ENCODE measurements around the gene EVL.

EVL gene

GRCh38 chr14:100077441-100077840 is 12.2 kb downstream of the EVL start:
- TF ChIP-seq ZNF274 (IDR thresholded peaks at IDR 0.05; ENCODE audit: low read depth, low read length): no peak
- H3K4me3 ChIP-seq (ENCODE audit: low read length): no peak overlapping the region

GRCh38 chr14:100078216-100078803 is 13.1 kb downstream of the EVL start:
- no peak for TF ChIP-seq ZNF274 (IDR thresholded peaks at IDR 0.05; ENCODE audit: low read depth, low read length)
- H3K4me3 ChIP-seq (ENCODE audit: low read length): no peak overlapping the region; the same call in 1 of the 2 replicates

GRCh38 chr14:100078997-100079725 is 13.9 kb downstream of the EVL start:
- H3K4me3 ChIP-seq (ENCODE audit: low read length): no peak overlapping the region; the same call in 1 of the 2 replicates
- no peak for TF ChIP-seq ZNF274 (IDR thresholded peaks at IDR 0.05; ENCODE audit: low read depth, low read length)

- TF ChIP-seq ZNF274 (IDR thresholded peaks at IDR 0.05; ENCODE audit: low read depth, low read length): no peak
- no peak overlapping the region for H3K4me3 ChIP-seq (ENCODE audit: low read length)
Observed at GRCh38 chr14:100079726-100080005, 14.4 kb downstream of the EVL start.

DNA sequence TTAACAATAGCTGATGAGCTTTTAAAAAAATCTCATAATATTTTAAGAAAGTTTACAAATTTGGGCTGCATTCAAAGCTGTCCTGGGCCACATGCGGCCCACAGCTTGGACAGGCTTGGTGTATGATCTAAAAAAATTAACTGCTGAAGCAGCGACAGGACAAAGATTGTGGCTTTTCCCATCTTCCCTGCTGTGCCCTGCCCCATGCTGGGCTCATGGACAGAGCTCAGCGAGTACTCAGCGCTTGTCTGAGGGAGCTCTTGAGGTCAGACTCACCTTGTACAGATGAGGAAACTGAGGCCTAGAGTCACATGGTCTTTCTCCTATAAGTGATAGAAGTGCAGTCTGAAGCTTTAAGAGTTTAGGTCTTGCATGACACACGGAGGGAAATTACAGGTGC is 15.0 kb downstream of the EVL start:
- no peak overlapping the region for H3K4me3 ChIP-seq (ENCODE audit: low read length)
- TF ChIP-seq ZNF274 (IDR thresholded peaks at IDR 0.05; ENCODE audit: low read depth, low read length): no peak

DNA sequence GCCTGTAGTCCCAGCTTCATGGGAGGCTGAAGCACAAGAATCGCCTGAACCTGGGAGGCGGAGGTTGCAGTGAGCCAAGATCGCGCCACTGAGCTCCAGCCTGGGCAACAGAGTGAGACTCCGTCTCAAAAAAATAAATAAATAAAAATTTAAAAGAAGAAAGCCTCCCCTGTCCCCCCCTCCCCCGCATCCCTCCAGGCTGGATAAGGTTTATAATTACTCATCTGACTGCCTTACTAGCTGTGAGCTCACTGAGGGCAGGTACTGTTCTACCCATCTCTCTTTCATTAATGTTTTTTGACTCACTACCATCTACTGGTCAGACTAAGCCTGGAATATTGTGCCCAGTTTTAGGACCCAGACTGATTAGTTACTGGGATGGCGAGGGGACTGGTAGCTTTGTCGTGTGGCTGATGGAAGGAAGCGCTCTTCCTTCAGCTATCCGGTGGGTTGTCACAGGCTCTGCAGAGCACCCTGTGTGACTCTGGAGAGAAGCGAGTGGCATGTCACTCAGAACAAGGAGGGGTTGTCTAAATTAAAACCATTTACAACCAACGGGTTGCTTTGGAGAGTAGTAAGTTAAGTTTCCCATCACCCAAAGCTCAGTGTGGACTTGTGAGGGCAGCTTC is 16.9 kb downstream of the EVL start:
- no peak for TF ChIP-seq ZNF274 (IDR thresholded peaks at IDR 0.05; ENCODE audit: low read depth, low read length)
- no peak overlapping the region for H3K4me3 ChIP-seq (ENCODE audit: low read length)

GRCh38 chr14:100082723-100083122 is 17.5 kb downstream of the EVL start:
- no peak overlapping the region for H3K4me3 ChIP-seq (ENCODE audit: low read length)
- no peak for TF ChIP-seq ZNF274 (IDR thresholded peaks at IDR 0.05; ENCODE audit: low read depth, low read length)

DNA sequence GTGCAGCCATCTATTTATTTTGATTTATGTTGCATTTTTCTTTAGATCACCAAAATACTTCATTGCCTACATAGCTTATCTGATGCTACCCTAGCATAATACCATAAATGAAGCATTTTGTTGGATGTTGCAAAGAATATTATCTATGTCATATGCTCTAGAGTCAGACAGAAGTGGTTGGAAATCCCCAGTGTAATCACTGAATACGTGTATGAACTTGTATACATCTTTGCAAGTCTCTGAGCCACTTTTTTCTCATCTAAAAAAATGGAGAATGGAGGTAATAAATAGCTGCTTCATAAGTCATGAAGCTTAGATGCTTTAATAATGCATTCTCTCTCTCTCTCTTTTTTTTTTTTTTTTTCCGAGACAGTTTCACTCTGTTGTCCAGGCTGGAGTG is 18.5 kb downstream of the EVL start:
- H3K4me3 ChIP-seq (ENCODE audit: low read length): no peak overlapping the region
- TF ChIP-seq ZNF274 (IDR thresholded peaks at IDR 0.05; ENCODE audit: low read depth, low read length): no peak

GRCh38 chr14:100084591-100084990 is 19.4 kb downstream of the EVL start:
- no peak overlapping the region for H3K4me3 ChIP-seq (ENCODE audit: low read length)
- no peak for TF ChIP-seq ZNF274 (IDR thresholded peaks at IDR 0.05; ENCODE audit: low read depth, low read length)

DNA sequence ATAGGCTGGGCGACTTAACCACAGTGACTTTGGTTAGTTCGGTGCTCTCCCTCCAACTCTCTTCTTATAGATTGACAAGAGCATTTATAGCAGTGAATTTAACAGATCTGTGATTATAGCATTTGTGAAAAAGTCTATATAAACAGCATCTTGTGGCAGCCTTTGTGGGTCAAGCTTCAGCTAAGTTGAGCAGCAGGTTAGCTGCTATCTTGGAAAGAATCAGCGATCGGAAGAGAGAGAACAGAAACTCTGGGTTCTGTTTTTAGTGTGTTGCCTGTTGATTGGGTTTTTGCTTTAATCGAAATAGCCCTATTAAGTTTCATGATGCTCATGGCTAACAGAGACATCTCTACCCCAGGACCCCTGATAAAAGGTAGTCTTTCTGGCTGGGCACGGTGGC is 20.2 kb downstream of the EVL start:
- no peak for TF ChIP-seq ZNF274 (IDR thresholded peaks at IDR 0.05; ENCODE audit: low read depth, low read length)
- H3K4me3 ChIP-seq (ENCODE audit: low read length): no peak overlapping the region

DNA sequence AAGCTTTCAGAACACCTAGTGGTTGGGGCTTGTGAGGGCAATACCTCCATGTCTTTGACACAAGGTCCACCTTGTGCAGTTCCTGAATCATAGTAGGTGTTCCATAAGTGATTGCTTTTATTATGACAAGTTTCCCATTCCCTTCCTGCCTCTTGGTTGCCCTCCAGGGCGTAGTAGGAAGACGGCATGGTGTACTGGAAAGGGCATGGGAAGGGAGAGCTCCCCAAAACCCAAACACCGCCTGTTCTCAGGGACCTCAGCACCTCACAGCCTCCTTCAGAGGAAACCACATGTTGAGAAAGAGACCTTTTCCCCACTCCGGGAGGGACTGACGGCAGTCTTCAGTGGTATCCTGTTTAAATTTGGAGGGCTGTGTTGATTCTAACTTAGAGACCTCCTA is 21.1 kb downstream of the EVL start:
- H3K4me3 ChIP-seq (ENCODE audit: low read length): no peak overlapping the region
- TF ChIP-seq ZNF274 (IDR thresholded peaks at IDR 0.05; ENCODE audit: low read depth, low read length): no peak

DNA sequence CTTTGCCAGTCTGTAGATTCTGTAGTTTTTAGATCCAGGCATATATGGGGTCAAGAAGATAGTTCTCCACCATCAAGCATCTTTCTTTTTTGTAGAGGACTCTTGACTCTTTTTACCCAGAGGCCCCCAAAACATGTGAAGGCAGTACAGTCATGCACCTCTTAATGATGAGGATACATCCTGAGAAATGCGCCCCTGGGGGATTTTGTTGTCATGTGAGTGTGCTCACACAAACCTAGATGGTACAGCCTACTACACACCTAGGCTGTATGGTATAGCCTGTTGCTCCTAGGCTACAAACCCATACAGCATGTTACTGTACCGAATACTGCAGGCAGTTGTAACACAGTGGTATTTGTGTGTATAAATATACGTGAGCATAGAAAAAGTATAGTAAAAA is 23.0 kb downstream of the EVL start:
- TF ChIP-seq ZNF274 (IDR thresholded peaks at IDR 0.05; ENCODE audit: low read depth, low read length): no peak
- H3K4me3 ChIP-seq (ENCODE audit: low read length): no peak overlapping the region

GRCh38 chr14:100091386-100091785 is 26.2 kb downstream of the EVL start:
- no peak for TF ChIP-seq ZNF274 (IDR thresholded peaks at IDR 0.05; ENCODE audit: low read depth, low read length)
- no peak overlapping the region for H3K4me3 ChIP-seq (ENCODE audit: low read length)

DNA sequence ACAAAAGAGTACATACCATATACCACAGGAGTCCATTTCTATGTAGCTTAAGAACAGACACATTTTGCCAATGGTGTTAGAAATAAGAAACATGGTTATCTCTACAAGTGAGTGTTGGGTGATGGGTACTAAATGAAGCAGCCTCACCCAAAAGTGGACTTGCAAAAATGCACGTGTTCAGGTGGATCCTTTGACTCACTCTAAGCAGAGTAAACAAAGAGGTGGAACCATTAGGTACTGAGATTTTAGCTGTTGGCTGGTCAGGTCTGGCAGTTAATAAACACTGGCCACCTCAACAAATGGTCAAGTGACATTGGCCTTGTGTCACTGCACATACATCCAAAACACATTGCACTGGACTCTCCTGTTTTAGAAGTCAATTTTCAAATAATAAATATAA is 27.6 kb downstream of the EVL start:
- H3K4me3 ChIP-seq (ENCODE audit: low read length): no peak overlapping the region
- TF ChIP-seq ZNF274 (IDR thresholded peaks at IDR 0.05; ENCODE audit: low read depth, low read length): no peak

DNA sequence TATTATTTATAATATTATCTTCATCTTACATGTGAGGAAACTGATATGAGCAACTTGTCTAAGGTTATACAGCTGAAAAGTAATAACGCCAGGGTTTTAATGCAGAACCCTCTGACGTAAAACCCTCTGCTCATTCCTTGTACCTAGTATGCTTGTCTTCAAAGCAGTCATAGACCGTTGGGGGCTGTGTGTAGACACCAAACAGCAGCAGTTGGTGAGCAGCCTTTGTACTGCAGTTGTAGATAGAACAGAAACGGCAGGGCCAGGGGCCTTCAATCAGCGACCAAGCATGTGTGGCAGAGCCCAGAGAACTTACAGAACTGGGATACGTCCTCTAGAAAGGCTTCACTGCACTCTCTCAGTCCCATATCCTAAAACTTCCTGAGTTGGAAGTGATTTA is 28.1 kb downstream of the EVL start:
- no peak for TF ChIP-seq ZNF274 (IDR thresholded peaks at IDR 0.05; ENCODE audit: low read depth, low read length)

More for the DNA sequence above, 28.1 kb downstream of the EVL start:
- H3K4me3 ChIP-seq (ENCODE audit: low read length): no peak overlapping the region
